ENCODE measurements around the gene TLN1. TPM values are rescaled to one million over a fixed set of nuclear protein-coding genes. Genes with fewer than 3 reads are reported as not detected.

TLN1 gene
- polyA plus RNA-seq, 4 donors = 82.1 to 103 (median 88.5) TPM

Other genes with a start within 250 kb of the TLN1 start
- gene RUSC2, start 242.1 kb downstream of the TLN1 start, polyA plus RNA-seq = 1 to 10 TPM; 2.2 to 8.9 (median 5.2) TPM
- 10 to 100 TPM; 22.4 to 53.0 (median 43.1) TPM for gene TESK1, start 126.9 kb downstream of the TLN1 start, polyA plus RNA-seq
- 1 to 10 TPM in 3 of 4 donors, under 1 TPM in 1; 0.54 to 2.3 (median 1.6) TPM for gene CD72, start 113.8 kb downstream of the TLN1 start, polyA plus RNA-seq
- gene SIT1, start 81.3 kb downstream of the TLN1 start, polyA plus RNA-seq = 1 to 10 TPM in 3 of 4 donors, under 1 TPM in 1; 0.89 to 5.9 (median 1.4) TPM
- gene RMRP, start 74.2 kb downstream of the TLN1 start, polyA plus RNA-seq = 100 to 1,000 TPM in 1 of 4 donors, not detected in 3; 269 TPM
- gene CCDC107, start 73.9 kb downstream of the TLN1 start, polyA plus RNA-seq = 10 to 100 TPM; 10.6 to 49.0 (median 27.3) TPM
- gene ARHGEF39, start 67.0 kb downstream of the TLN1 start, polyA plus RNA-seq = 1 to 10 TPM in 2 of 4 donors, under 1 TPM in 2; 0.54 to 8.7 (median 3.3) TPM
- 100 to 1,000 TPM in 1 of 4 donors, 1 to 10 TPM in 2, under 1 TPM in 1; 0.09 to 172 (median 4.4) TPM for gene CA9, start 58.3 kb downstream of the TLN1 start, polyA plus RNA-seq
- 100 to 1,000 TPM in 1 of 4 donors, 10 to 100 TPM in 3; 23.0 to 253 (median 81.2) TPM for gene TPM2, start 42.3 kb downstream of the TLN1 start, polyA plus RNA-seq
- 10 to 100 TPM; 22.3 to 31.2 (median 27.7) TPM for gene CREB3, start 471 bp upstream of the TLN1 start, polyA plus RNA-seq
- gene GBA2, start 17.0 kb upstream of the TLN1 start, polyA plus RNA-seq = 100 to 1,000 TPM in 3 of 4 donors, 10 to 100 TPM in 1; 63.4 to 176 (median 136) TPM
- 10 to 100 TPM in 3 of 4 donors, 1 to 10 TPM in 1; 8.1 to 20.9 (median 15.4) TPM for gene RGP1, start 17.1 kb upstream of the TLN1 start, polyA plus RNA-seq
- under 1 TPM in 2 of 4 donors, not detected in 2; 0.18 to 0.52 TPM for gene MSMP, start 22.1 kb upstream of the TLN1 start, polyA plus RNA-seq
- 10 to 100 TPM in 1 of 4 donors, 1 to 10 TPM in 2, under 1 TPM in 1; 0.89 to 12.0 (median 4.9) TPM for gene NPR2, start 59.4 kb upstream of the TLN1 start, polyA plus RNA-seq
- under 1 TPM in 2 of 4 donors, not detected in 2; 0.49 to 0.72 TPM for gene SPAG8, start 80.1 kb upstream of the TLN1 start, polyA plus RNA-seq
- gene HINT2, start 82.8 kb upstream of the TLN1 start, polyA plus RNA-seq = 100 to 1,000 TPM in 2 of 4 donors, 10 to 100 TPM in 2; 34.4 to 138 (median 93.9) TPM
- under 1 TPM in 1 of 4 donors, not detected in 3; 0.09 TPM for gene FAM221B, start 96.5 kb upstream of the TLN1 start, polyA plus RNA-seq
- gene TMEM8B, start 97.0 kb upstream of the TLN1 start, polyA plus RNA-seq = 10 to 100 TPM in 1 of 4 donors, 1 to 10 TPM in 2, under 1 TPM in 1; 0.89 to 35.9 (median 4.5) TPM
- under 1 TPM in 1 of 4 donors, not detected in 3; 0.19 TPM for gene OR13J1, start 138.2 kb upstream of the TLN1 start, polyA plus RNA-seq
- 10 to 100 TPM in 1 of 4 donors, 1 to 10 TPM in 3; 1.8 to 17.8 (median 7.5) TPM for gene HRCT1, start 174.0 kb upstream of the TLN1 start, polyA plus RNA-seq
- gene SPAAR, start 177.3 kb upstream of the TLN1 start, polyA plus RNA-seq = under 1 TPM; 0.45 to 0.81 (median 0.54) TPM
- gene OR2S2, start 226.0 kb upstream of the TLN1 start, polyA plus RNA-seq = under 1 TPM in 1 of 4 donors, not detected in 3; 0.06 TPM